ENCODE data around the gene CPXM2.

CPXM2 gene

DNA sequence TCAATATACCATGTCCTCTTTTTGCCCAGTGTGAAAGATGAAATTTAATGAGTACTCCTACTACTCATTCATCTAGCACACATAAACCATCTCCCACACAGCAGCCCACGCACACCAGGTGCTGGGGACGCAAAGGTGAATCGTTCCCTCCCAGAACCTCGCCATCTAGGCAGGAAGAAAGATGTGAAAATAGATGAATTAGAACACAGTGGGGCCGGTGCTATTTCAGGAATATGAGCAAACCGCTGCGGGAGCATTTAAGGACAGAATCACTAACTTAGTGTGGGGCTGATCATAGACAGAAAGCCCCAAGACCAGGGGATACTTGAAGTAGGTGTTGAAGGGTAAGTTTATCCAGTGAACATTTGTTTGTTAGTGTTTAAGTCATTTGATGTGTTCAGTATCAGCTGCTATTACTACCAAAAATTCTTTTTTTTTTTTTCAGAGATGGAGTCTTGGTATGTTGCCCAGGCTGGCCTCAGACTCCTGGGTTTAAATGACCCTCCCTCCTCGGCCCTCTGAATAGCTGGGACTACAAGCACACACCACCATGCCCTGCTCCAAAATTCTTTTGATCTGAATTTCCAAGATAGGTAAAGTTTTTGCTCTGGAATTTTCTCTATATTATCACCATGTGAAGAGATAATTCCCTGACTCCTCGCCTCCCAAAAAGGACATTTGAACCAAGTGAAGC lies 48.8 kb downstream of the CPXM2 start:
- DNase-seq = no peak

GRCh38 chr10:123841560-123841959 lies 50.0 kb downstream of the CPXM2 start:
- DNase-seq = no peak

DNA sequence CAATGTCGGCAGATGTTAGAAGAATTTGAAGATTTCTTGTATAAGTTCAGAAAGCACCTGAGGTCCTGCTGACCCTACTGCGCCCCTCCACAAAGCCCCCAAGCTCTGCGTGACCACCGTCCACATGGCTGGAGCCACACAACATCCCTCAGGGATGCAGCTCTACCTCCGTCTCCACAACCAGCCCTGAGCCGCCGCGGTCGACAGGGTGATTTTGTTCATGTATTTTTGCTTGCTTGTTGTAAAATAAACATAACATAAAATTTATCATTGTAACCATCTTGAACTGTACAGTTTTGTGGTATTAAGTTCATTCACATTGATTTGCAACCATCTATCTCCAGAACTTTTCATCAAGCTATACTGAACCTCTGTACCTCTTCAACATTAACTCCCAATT lies 50.5 kb downstream of the CPXM2 start:
- no peak for DNase-seq

DNA sequence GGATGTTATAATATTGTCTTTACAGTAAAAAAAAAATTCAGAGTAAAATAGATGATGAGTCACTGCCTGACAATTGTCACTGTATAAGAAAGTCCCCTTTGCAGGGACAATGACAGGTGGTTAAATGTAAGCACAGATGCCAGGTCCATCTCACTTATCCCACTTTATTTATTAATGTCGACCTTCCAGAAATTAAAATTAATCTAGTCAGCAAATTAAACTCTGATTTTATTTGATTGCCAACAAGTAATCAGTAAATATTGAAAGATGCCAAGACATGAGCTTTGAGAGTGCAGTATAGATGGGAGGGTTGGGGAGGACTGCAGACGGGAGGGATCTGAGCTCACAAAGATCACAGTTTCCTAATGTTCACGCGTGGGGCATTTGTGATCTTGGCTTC lies 50.9 kb downstream of the CPXM2 start:
- DNase-seq = no peak

DNA sequence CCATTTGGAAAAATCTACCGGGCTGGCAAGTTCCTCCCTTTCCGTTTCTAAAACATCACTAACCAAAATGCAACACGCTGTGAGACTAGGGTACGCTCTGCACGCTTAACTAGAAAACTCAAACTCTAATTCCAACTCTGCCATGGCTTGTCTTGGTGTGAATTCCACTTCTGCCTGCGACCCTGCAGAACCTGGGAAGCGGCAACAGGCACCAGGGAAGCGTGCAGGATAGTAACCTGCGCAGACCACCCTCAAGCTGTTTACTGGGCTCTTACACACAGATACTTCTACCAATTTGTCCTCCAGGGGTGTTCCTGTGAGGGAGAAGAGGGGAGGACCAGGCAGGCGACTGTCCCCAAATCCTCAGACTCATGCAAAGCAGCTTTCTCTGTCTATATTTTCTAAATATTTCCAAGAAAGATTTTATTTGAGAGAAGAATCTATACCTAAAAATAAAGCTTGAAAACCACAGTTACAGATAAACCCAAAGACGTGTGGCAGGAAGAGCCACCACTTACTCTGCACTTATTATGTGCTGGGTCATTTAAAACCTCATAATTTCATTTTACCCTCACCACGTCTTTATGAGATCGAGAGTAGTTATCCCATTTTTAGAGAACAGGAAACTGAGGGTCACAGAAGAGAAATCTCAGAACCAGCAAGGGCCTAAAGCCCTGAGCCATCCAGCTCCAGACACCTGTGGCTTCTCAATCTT lies 52.9 kb downstream of the CPXM2 start:
- no peak for DNase-seq

- no peak for DNase-seq
Observed at GRCh38 chr10:123837756-123838155, 53.9 kb downstream of the CPXM2 start.

GRCh38 chr10:123836418-123837145 lies 55.0 kb downstream of the CPXM2 start:
- DNase-seq = no peak

DNA sequence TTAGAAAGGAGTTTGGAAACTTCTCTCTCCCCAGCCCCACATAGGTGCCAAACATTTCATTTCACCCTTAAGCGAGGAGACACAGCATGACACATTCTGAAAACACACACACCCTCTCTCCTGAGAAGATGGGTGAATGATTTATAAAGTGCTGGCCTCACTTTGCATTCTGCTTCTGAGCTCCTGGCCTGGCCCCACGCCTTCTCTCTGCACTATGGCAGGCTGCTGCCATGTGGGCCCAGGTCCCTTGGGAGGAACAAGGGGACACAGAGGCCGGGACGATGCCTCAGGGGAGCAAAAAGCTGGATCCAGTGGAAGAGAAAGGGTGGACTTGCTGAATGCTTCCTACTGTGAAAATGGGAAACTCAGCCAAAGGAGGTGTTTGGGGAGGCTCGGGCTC lies 56.0 kb downstream of the CPXM2 start:
- no peak for DNase-seq

- no peak for DNase-seq
Observed at GRCh38 chr10:123833170-123833850, 58.3 kb downstream of the CPXM2 start.

DNA sequence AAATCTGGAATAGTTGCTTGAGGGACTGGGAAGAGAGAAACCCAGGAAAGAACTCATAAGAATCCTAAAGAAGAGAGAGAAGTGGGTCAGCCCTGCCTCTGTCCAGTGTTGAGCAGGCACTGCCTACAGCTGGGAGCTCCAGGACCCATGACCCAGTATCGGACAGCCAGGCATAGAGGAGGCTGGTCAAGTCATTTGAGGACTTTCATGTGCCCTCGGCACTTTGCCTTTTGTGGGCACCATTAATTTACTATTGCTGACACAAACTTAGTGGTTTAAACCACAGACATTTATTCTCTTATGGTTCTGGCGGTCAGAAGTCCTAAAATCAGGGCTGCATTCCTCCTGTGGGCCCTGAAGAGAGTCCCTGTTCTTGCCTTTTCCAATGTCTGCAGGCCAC lies 60.3 kb downstream of the CPXM2 start:
- DNase-seq = no peak

DNA sequence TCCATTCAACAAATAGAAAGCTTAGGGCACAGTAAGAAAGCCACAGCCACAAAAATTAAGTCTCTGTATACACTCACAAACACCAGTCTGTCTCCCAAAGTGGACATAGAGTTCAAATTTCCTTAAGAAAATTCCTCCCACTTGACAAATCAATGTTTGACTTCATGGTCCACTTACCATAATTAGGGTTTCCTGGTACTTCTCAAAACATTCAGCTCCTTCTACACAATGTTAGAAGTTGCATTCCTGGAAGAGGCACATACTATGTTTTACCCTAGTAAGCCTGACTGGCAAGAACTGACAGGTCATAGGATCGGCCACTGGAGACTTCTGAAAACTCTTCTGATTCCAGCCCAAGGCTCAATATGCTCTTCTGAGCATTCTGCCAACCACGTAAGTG lies 70.5 kb downstream of the CPXM2 start:
- no peak for DNase-seq

DNA sequence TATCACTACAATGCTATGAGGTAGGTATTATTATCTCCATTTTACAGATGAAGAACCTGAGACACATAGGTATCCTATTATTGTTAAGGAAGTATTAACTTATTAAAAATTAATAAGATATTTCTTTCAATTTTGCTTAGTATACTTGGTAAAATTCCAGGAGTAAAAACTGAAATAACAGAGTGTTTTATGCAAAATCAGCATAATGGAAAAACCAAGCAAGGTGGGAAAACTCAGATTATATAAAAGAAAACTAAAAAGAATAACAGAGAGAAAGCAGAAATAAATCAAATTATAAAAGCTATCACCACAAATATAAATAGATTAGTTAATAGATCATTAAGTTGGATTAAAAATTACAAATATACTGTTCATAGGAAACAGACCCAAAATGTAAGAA lies 82.0 kb downstream of the CPXM2 start:
- DNase-seq = no peak

GRCh38 chr10:123808906-123809305 lies 82.7 kb downstream of the CPXM2 start:
- no peak for DNase-seq

DNA sequence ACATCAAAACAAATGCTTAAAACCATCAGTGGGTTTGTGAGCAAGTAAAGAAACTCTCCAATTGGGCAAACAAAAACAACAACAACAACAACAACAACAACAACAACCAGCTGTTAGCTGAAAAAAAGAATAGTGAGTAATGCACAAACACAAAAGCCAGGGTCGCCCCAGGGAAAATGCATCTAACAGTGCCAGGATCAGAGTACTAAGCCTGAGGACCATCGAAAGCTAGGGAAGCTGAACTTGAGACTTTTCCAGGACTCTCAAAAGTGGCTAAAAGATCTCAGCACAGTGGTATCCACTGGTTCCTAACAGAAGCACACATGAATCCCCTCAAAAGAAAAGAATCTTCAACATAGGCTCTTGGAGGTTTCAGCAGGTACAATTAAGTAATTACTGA lies 83.3 kb downstream of the CPXM2 start:
- no peak for DNase-seq

GRCh38 chr10:123807444-123808035 lies 84.1 kb downstream of the CPXM2 start:
- no peak for DNase-seq

DNA sequence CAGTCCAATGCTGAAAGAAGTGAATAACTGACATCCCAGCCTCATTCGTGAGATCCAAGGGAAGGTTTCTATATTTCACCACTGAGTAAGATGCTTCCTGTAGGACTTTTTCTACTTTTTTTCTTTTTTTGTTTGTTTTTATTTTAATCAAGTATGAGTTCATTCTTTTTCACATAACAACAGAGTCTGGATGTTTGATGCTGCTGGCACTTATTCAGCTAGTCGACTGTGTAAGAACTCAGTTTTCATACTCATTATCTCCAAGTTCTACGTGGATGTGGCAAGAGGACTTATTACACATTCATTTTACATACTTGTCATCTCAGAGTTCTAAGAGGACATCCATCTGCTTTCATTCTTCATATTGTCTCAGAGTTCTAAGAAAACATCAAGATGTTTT lies 86.9 kb downstream of the CPXM2 start:
- no peak for DNase-seq

GRCh38 chr10:123800821-123801220 lies 90.8 kb downstream of the CPXM2 start:
- DNase-seq = no peak

DNA sequence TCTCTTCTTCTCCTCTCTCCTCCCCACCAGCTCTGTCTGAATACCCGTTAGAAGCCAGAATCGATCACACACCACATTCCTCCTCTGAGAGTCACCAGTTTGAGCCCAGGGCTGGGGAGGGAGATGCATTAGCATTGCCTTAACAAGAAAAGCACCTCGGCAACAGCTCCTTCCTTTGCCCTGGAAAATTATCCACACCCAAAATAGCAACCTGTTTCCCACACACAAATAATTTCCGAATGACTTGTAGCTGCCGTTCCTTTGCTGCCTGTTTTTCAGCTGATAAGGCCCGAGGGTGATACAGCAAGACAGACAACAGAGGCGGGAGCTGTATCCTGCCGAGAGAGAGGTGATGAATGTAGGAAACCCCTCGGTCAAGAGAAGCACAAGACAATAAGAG lies 91.3 kb downstream of the CPXM2 start:
- no peak for DNase-seq

DNA sequence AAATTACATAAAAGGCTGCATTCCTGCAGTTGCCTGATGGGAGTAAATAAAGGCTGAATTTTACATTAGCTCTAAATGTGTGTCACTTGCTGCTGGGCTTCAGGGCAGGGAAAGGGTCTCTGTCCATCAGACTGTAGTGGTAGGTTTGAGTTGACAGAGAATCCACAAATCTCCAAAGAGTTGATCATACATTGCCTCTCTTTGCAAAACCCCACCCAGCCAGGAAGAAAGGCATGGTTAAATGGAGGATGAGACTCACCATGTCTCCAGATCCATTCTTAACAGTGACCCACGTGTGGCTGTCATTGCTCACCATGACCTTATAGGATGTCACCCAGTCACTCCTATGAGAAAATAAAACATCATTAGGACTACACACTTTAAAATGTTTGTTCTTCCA lies 92.8 kb downstream of the CPXM2 start:
- no peak for DNase-seq

GRCh38 chr10:123797813-123798212 lies 93.8 kb downstream of the CPXM2 start:
- DNase-seq = no peak

DNA sequence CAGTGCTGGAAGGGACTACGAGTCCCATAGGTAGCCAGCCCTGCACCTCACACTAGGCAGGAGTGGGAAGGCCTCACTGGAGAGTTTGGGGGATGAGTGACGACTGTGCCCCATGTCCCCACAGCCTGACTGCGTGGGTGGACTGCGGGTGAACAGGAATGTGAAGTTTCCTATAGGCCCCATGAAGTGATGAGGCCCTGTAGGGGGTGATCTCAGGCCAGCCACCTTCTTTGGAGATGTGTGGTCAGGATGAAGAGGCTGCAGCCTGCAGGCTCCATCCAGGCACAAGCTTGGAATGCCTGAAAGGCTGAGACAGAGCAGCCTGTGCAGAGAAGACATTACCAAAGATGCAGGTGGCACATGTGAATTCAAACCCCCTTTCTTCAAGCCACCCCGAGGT lies 94.9 kb downstream of the CPXM2 start:
- DNase-seq = no peak

GRCh38 chr10:123795846-123796590 lies 95.6 kb downstream of the CPXM2 start:
- no peak for DNase-seq

Data from NCI-H2171 (cell line).